Fibroblast of villous mesenchyme (primary cell): ENCODE data around the gene ZNF32. TPM values are rescaled to one million over a fixed set of nuclear protein-coding genes. Genes with fewer than 3 reads are reported as not detected.
"Not testable (repeated sequence)": the region's sequence is repeated elsewhere in the genome, so short reads cannot be mapped to it uniquely, and the experiment has no call there.

ENCODE experiments used
- DNase-seq: peaks from one replicate; pipeline ENCODE4 v3.0.0-alpha.2; 2010; ENCODE audit warnings: low read depth
- H3K4me3 ChIP-seq: 2 replicates; pipeline ENCODE4 v1.5.1; 2011; ENCODE audit warnings: low read depth, mild to moderate bottlenecking, low read length
- CTCF ChIP-seq: IDR thresholded peaks from 2 replicates; pipeline ENCODE4 v1.5.1; 2012; ENCODE audit warnings: low read depth, mild to moderate bottlenecking, low read length; ENCODE audit not compliant: insufficient read depth
- total RNA-seq: library from RNA; depleted of rRNA; stranded (reverse); fragments of >200 nt; gene quantifications from 2 replicates; pipeline ENCODE4 v1.2.3, GENCODE V29; 2012

Gene ZNF32
- total RNA-seq, 1 donor: 30.7 TPM

GRCh38 chr10:43606323-43607198 is 42.1 kb downstream of the ZNF32 start, which contains the start of gene ZNF485:
ZNF485 (plus strand) TSS chr10:43606438; CDS start chr10:43607051, 613 bp downstream.
- H3K4me3 ChIP-seq: peak within 1 kb of the TSS; percentile 76
- no peak for TF ChIP-seq CTCF
- peak; percentile 51 for DNase-seq

DNA sequence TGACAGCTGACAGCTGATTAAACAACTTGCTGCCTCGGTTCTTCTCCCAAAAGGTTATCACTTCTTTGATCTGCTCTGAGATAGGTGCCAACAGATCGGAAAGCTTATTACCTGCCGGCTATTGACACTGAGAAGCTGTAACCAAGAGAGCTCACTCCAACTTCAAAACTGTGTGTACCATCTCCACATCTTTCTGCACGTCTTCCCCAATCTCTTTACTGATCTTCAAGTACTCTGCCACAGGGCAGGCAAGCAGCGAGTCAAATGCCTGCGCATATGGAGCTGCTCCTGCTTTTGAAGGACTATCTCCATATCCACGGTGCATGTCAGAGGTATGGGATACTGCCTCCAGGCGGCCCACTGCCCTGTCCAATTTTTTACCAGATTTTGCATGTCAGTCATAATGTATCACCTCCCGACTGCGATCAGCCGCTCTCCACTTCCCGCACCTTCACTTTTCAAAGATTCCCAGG is 42.8 kb downstream of the ZNF32 start:
- no peak for TF ChIP-seq CTCF
- H3K4me3 ChIP-seq: peak overlapping the region; percentile 76
- no peak for DNase-seq

DNA sequence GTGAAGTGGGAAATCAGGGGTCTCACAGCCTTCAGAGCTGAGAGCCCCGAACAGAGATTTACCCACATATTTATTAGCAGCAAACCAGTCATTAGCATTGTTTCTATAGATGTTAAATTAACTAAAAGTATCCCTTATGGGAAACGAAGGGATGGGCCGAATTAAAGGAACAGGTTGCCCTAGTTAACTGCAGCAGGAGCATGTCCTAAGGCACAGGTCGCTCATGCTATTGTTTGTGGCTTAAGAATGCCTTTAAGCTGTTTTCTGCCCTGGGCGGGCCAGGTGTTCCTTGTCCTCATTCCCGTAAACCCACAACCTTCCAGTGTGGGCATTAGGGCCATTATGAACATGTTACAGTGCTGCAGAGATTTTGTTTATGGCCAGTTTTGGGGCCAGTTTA is 47.1 kb downstream of the ZNF32 start:
- DNase-seq, H3K4me3 ChIP-seq: not testable (repeated sequence)

DNA sequence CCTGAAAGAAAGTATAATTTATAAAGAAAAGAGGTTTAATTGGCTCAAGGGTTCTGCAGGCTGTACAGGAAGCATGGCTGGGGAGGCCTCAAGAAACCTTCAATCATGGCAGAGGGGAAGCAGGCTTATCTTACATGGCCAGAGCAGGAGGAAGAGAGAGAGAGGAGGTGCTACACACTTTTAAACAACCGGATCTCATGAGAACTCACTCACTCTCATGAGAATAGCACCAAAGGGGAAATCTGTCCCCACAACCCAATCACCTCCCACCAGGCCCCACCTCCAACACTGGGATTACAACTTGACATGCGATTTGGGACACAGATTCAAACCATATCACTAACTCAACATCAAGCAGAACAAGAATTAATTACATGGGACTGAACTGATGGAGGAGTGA is 49.3 kb downstream of the ZNF32 start:
- no peak for TF ChIP-seq CTCF
- H3K4me3 ChIP-seq: no peak overlapping the region
- DNase-seq: no peak

GRCh38 chr10:43598446-43598845 is 50.2 kb downstream of the ZNF32 start:
- H3K4me3 ChIP-seq: no peak overlapping the region
- no peak for TF ChIP-seq CTCF
- DNase-seq: peak; percentile 35

DNA sequence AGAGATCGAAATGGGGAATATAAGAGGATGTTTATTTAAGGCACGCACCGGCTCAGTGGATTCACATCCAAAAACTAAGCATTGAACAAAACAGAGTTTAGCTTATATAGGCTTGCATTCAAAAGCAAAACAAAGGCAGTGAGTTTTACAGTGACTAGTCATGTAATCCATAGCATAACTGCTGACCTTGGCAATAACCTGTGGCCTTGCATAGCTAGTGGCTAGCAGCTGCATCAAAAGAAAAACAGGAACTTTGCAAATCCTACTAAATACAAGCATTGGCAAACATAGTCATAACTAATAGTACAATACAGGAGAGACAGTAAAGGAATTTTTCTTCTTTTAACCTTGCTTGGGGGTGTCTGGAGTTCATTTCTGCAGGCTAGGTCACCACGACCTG is 52.1 kb downstream of the ZNF32 start:
- no peak for DNase-seq
- no peak overlapping the region for H3K4me3 ChIP-seq
- TF ChIP-seq CTCF: no peak

DNA sequence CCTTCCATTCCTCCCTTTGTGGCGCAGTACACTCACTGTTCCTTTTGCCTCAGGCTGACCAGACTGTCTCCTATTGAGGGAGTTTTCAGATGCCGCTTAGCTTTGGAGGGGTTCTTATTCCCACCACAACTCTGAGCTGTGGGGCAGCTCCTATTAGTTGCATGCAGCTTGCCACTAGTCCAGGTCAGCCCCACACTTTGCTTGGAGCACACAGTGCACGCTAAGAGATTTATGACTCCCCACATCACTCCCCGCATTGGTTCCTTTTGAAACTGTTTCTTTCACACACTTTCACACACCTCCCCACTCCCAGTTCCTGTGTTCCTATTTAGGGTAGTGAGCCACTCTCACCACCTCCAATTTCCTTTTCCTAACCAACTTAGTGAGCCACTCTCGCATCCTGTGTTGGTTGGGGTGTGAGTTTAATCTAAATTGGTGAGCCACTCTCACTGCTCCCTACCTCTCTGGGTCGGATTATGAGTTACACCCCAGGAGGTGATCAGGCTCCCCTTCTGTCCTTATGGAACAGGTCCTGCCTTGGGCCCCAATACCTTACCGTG is 52.9 kb downstream of the ZNF32 start:
- no peak overlapping the region for H3K4me3 ChIP-seq
- TF ChIP-seq CTCF: no peak
- DNase-seq: no peak
